Neural progenitor cell (in vitro differentiated cells): ENCODE data around the gene PRRT2.

Source experiments
- EZH2 ChIP-seq: fragments of 200-600 bp; sonication (generic); IDR thresholded peaks from 2 replicates; pipeline ENCODE4 v1.6.1; 2017; ENCODE audit warnings: antibody characterized with exemption, mild to moderate bottlenecking, moderate library complexity
- TF ChIP-seq, protein P1 (sequence below): fragments of 200-600 bp; sonication (generic); IDR thresholded peaks from 2 replicates; pipeline ENCODE4 v1.5.1; 2017; ENCODE audit warnings: antibody characterized with exemption, mild to moderate bottlenecking

DNA sequence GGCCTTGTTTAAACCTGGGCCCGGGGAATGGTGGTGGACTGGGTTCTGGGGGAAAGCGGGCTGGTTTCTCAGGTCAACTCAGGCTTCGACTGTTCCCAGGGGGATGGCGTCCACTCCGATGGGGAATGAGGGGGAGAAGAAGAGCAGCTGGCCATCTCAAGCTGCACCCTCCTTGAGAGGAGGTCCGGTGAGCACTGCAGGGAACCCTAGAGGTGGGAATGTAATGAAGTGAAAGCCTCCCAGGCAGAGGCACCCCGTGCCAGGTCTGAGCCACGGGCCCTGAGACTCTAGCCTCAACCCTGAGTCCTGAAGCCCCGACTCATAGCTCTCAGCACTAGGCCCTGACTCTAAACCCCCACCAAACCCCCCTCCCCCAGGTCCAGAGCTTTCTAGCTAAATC lies 52.2 kb downstream of the PRRT2 start:
- TF ChIP-seq, protein P1, sequence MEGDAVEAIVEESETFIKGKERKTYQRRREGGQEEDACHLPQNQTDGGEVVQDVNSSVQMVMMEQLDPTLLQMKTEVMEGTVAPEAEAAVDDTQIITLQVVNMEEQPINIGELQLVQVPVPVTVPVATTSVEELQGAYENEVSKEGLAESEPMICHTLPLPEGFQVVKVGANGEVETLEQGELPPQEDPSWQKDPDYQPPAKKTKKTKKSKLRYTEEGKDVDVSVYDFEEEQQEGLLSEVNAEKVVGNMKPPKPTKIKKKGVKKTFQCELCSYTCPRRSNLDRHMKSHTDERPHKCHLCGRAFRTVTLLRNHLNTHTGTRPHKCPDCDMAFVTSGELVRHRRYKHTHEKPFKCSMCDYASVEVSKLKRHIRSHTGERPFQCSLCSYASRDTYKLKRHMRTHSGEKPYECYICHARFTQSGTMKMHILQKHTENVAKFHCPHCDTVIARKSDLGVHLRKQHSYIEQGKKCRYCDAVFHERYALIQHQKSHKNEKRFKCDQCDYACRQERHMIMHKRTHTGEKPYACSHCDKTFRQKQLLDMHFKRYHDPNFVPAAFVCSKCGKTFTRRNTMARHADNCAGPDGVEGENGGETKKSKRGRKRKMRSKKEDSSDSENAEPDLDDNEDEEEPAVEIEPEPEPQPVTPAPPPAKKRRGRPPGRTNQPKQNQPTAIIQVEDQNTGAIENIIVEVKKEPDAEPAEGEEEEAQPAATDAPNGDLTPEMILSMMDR: no peak
- no peak for TF ChIP-seq EZH2
